HepG2 (cell line): ENCODE data around the gene ABHD1. TPM values are rescaled to one million over a fixed set of nuclear protein-coding genes. Genes with fewer than 3 reads are reported as not detected.
A peak's percentile ranks its signal among the peaks of the same experiment; 100 is the strongest.

Experiments
- CCAR2 ChIP-seq: fragments of 200-400 bp; formaldehyde crosslinking; optimal IDR thresholded peaks from 2 replicates; pipeline ENCODE3; 2018; ENCODE audit warnings: low read depth, mild to moderate bottlenecking, low read length, moderate library complexity
- EP300 ChIP-seq, 3 experiments: sonication (generic) in 1 of 3; formaldehyde crosslinking in 1 of 3; IDR thresholded peaks; 2 replicates each; pipeline versions ENCODE4 v1.5.1 to v1.6.1; 2011 to 2020; ENCODE audit warnings: low read depth in 2 of 3, low read length in 2 of 3, borderline replicate concordance in 1 of 3, improper control_type of control experiment in 1 of 3, mild to moderate bottlenecking in 1 of 3, missing genetic modification reagents in 1 of 3, moderate library complexity in 1 of 3
- NCOA1 ChIP-seq: sonication (generic); formaldehyde crosslinking; IDR thresholded peaks from 2 replicates; pipeline ENCODE4 v1.9.0; 2021; ENCODE audit warnings: missing genetic modification reagents
- NR2C2 ChIP-seq: sonication (generic); formaldehyde crosslinking; IDR thresholded peaks from 2 replicates; pipeline ENCODE4 v1.4.0; 2020; ENCODE audit warnings: missing genetic modification reagents, mild to moderate bottlenecking, moderate library complexity, borderline replicate concordance
- ZNF646 ChIP-seq: sonication (generic); formaldehyde crosslinking; IDR thresholded peaks from 2 replicates; pipeline ENCODE4 v1.9.0; 2021; ENCODE audit warnings: mild to moderate bottlenecking, missing genetic modification reagents
- ZNF709 ChIP-seq: sonication (generic); formaldehyde crosslinking; IDR thresholded peaks from 2 replicates; pipeline ENCODE4 v1.5.0; 2020; ENCODE audit warnings: mild to moderate bottlenecking, missing genetic modification reagents
- ZNF770 ChIP-seq: sonication (generic); formaldehyde crosslinking; IDR thresholded peaks from 2 replicates; pipeline ENCODE4 v1.5.0; 2020; ENCODE audit warnings: mild to moderate bottlenecking, missing genetic modification reagents
- polyA plus RNA-seq, 8 experiments: library from polyadenylated mRNA; depleted of rRNA in 3 of 8; stranded (reverse) in 7 of 8; unstranded in 1 of 8; fragments of >200 nt; fragmentation: Illumina TruSeq in 4 of 8; extraction: Trizol in 4 of 8; gene quantifications; 2 replicates each; pipeline versions ENCODE4 v1.2.1 to v1.2.3, GENCODE V29; 2011 to 2016; ENCODE audit warnings: low read depth in 4 of 8, missing spikeins in 1 of 8, mixed read lengths in 1 of 8; ENCODE audit not compliant: insufficient read depth in 1 of 8
- total RNA-seq, 5 experiments: library from RNA; depleted of rRNA; stranded (reverse); fragments of >200 nt; fragmentation: Illumina TruSeq; extraction: Trizol; gene quantifications; 2 replicates each; pipeline ENCODE4 v1.2.3, GENCODE V29; 2016; ENCODE audit warnings: low read depth in 1 of 5
- TF ChIP-seq, protein P1 (sequence below): sonication (generic); formaldehyde crosslinking; IDR thresholded peaks from 2 replicates; pipeline ENCODE4 v1.5.1; 2020; ENCODE audit warnings: missing genetic modification reagents, mild to moderate bottlenecking, borderline replicate concordance
- TF ChIP-seq, protein P2 (sequence below): sonication (generic); formaldehyde crosslinking; IDR thresholded peaks from 2 replicates; pipeline ENCODE4 v1.5.1; 2020; ENCODE audit warnings: missing genetic modification reagents, mild to moderate bottlenecking, borderline replicate concordance

Gene ABHD1
- total and polyA plus RNA-seq, 2 of the 13 experiments (the other 11 are each of a cell fraction or from before 2014, with no cell fraction given), result 0.04 to 0.81 TPM

DNA sequence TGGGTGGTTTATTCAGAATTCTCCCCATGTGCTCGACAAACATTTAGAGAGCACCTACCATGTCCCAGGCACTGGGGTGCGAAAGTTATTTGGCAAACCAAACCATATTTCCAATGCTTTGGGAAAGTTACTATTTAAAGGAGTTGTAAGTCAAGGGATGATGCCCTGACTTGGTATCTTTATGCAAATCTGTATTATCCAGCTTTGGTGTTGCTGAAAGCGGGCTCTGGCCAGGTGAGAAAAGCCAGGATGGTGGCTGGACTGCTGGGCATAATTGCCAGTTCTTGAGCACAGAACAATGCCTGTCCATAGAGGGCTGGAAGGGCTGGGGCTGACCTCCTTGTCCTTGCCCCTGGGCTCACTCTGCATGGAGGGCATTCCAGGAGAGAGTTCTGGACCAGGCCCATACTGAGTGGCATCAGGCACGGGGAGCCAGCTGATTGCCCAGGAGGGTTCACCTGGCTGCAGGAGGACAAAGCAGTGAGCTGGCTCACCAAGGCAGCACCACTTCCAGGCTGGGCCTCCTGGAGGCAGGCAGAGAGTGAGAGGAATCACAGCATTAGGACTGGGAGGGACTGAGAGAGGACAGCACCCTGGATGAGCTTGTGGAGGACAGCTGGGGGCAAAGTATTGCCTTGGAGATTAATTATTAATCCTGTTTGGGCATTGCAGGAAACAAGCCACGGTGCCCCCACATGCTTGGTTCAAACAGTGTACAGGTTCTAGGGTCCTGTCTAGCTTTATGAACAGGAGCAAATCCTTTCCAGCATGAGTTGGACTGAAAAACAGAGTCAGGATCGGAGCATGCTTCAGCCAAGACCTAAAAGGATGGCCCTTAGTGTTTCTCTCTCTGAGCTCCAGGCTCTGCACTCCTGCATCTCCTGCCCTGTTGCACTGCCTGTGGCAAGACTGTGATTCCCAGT is 29.9 kb upstream of the ABHD1 start (continued):
- TF ChIP-seq ZNF770 (CRISPR knock-in tag), result peak; percentile 97
- TF ChIP-seq NR2C2 (CRISPR knock-in tag), result peak; percentile 39
- TF ChIP-seq NCOA1, result 0 out of 2 replicates have a peak, but pooled peaks have one; percentile 21
- TF ChIP-seq, protein P1, sequence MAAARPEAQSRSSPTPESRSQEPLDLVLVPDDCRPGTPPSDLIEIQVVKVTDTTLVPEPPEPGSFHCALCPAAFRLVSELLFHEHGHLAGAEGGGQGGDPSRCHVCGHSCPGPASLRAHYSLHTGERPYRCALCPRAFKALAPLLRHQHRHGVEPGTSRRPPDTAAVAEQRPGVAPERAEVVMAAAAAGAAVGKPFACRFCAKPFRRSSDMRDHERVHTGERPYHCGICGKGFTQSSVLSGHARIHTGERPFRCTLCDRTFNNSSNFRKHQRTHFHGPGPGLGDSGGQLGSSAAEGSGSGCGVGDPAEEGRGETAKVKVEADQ, result peak; percentile 59; the same call in 1 of the 2 replicates
- TF ChIP-seq EP300 (IDR thresholded peaks at IDR 0.05; ENCODE audit: low read depth in 2 of 2, low read length in 2 of 2), result peak in 1 of 2 experiments; percentile 74; a peak in 2 of 4 replicates
- TF ChIP-seq EP300 (CRISPR knock-in tag; IDR thresholded peaks at IDR 0.05; ENCODE audit: borderline replicate concordance), result no peak; the same call in 1 of the 2 replicates
- TF ChIP-seq ZNF709 (CRISPR knock-in tag), result no peak
- 0 out of 2 replicates have a peak, but pooled peaks have one; percentile 47 for TF ChIP-seq ZNF646 (CRISPR knock-in tag)
- TF ChIP-seq, protein P2, sequence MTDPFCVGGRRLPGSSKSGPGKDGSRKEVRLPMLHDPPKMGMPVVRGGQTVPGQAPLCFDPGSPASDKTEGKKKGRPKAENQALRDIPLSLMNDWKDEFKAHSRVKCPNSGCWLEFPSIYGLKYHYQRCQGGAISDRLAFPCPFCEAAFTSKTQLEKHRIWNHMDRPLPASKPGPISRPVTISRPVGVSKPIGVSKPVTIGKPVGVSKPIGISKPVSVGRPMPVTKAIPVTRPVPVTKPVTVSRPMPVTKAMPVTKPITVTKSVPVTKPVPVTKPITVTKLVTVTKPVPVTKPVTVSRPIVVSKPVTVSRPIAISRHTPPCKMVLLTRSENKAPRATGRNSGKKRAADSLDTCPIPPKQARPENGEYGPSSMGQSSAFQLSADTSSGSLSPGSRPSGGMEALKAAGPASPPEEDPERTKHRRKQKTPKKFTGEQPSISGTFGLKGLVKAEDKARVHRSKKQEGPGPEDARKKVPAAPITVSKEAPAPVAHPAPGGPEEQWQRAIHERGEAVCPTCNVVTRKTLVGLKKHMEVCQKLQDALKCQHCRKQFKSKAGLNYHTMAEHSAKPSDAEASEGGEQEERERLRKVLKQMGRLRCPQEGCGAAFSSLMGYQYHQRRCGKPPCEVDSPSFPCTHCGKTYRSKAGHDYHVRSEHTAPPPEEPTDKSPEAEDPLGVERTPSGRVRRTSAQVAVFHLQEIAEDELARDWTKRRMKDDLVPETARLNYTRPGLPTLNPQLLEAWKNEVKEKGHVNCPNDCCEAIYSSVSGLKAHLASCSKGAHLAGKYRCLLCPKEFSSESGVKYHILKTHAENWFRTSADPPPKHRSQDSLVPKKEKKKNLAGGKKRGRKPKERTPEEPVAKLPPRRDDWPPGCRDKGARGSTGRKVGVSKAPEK (CRISPR knock-in tag), result no peak
- no peak for TF ChIP-seq CCAR2
